Cardiac muscle cell (in vitro differentiated cells and primary cell): ENCODE data around the gene FOXL2NB. TPM values are rescaled to one million over a fixed set of nuclear protein-coding genes. Genes with fewer than 3 reads are reported as not detected.

Source experiments
- DNase-seq, 2 donors: peaks; one replicate each; pipeline versions ENCODE4 v3.0.0 to v3.0.0-alpha.2; 2010 to 2017; ENCODE audit warnings: low read depth in 1 of 2, low spot score in 1 of 2
- H3K27ac ChIP-seq: fragments of 200-600 bp; sonication (generic); 2 replicates; pipeline ENCODE4 v1.5.1; 2016
- H3K27me3 ChIP-seq: fragments of 200-600 bp; sonication (generic); 2 replicates; pipeline ENCODE4 v1.6.0; 2016; ENCODE audit warnings: control low read depth
- H3K36me3 ChIP-seq: fragments of 200-600 bp; sonication (generic); 2 replicates; pipeline ENCODE4 v1.5.1; 2016; ENCODE audit warnings: control low read depth
- H3K4me1 ChIP-seq: fragments of 200-600 bp; sonication (generic); 2 replicates; pipeline ENCODE4 v1.8.1; 2017; ENCODE audit warnings: low read depth, mild to moderate bottlenecking, mixed run types
- H3K4me3 ChIP-seq: fragments of 200-600 bp; sonication (generic); 2 replicates; pipeline ENCODE4 v1.5.1; 2016; ENCODE audit warnings: mild to moderate bottlenecking
- H3K9me3 ChIP-seq: fragments of 200-600 bp; sonication (generic); 2 replicates; pipeline ENCODE4 v1.5.1; 2017; ENCODE audit warnings: low read depth, mild to moderate bottlenecking, control low read depth
- CTCF ChIP-seq: IDR thresholded peaks from 2 replicates; pipeline ENCODE4 v1.5.1; 2012; ENCODE audit warnings: low read depth, mild to moderate bottlenecking, low read length
- polyA plus RNA-seq: library from polyadenylated mRNA; unstranded; fragments of >200 nt; fragmentation: Nextera tagmentation; extraction: Ambion mirVana; gene quantifications from 2 replicates; pipeline ENCODE4 v1.2.1, GENCODE V29; 2016
- total RNA-seq: library from RNA; depleted of rRNA; stranded (reverse); fragments of >200 nt; gene quantifications from 2 replicates; pipeline ENCODE4 v1.2.3, GENCODE V29; 2016

FOXL2NB gene
- total and polyA plus RNA-seq, 2 experiments from 2014 or later: not detected

GRCh38 chr3:138913766-138914165 lies 33.3 kb upstream of the FOXL2NB start:
- H3K27ac ChIP-seq: no peak overlapping the region
- H3K36me3 ChIP-seq: no peaks in the 10 kb centered on the region
- H3K9me3 ChIP-seq: no peaks in the 10 kb centered on the region
- H3K4me3 ChIP-seq: no peak overlapping the region
- no peaks in the 10 kb centered on the region for H3K4me1 ChIP-seq
- DNase-seq: no peak
- TF ChIP-seq CTCF: no peak
- H3K27me3 ChIP-seq: peaks cover 2% of the 10 kb centered on the region

- no peak for TF ChIP-seq CTCF
- Histone ChIP-seq H3K36me3 (no peaks in the 10 kb centered on the region), H3K9me3 (no peaks in the 10 kb centered on the region), H3K27ac (no peak overlapping the region), H3K27me3 (peaks cover 2% of the 10 kb centered on the region), H3K4me1 (no peaks in the 10 kb centered on the region), H3K4me3 (peak overlapping the region; percentile 83)
- no peak for DNase-seq
Measured at GRCh38 chr3:138914870-138915502, 32.0 kb upstream of the FOXL2NB start.

- H3K27me3 ChIP-seq: peaks cover 2% of the 10 kb centered on the region
- peak overlapping the region; percentile 83 for H3K4me3 ChIP-seq
- H3K27ac ChIP-seq: peak overlapping the region; percentile 70
- peak; percentile 95 for DNase-seq
- H3K9me3 ChIP-seq: no peaks in the 10 kb centered on the region
- no peaks in the 10 kb centered on the region for H3K4me1 ChIP-seq
- no peaks in the 10 kb centered on the region for H3K36me3 ChIP-seq
- TF ChIP-seq CTCF: peak; percentile 84
Measured at GRCh38 chr3:138915503-138916498, 31.2 kb upstream of the FOXL2NB start.

GRCh38 chr3:138916824-138917223 lies 30.2 kb upstream of the FOXL2NB start:
- Histone ChIP-seq H3K9me3 (no peaks in the 10 kb centered on the region), H3K27me3 (peaks cover 2% of the 10 kb centered on the region), H3K27ac (no peak overlapping the region), H3K4me3 (no peak overlapping the region), H3K4me1 (no peaks in the 10 kb centered on the region), H3K36me3 (no peaks in the 10 kb centered on the region)
- TF ChIP-seq CTCF: no peak
- no peak for DNase-seq

- H3K4me1 ChIP-seq: no peaks in the 10 kb centered on the region
- no peaks in the 10 kb centered on the region for H3K9me3 ChIP-seq
- no peak overlapping the region for H3K4me3 ChIP-seq
- peaks cover 2% of the 10 kb centered on the region for H3K27me3 ChIP-seq
- no peaks in the 10 kb centered on the region for H3K36me3 ChIP-seq
- no peak for TF ChIP-seq CTCF
- H3K27ac ChIP-seq: no peak overlapping the region
- DNase-seq: no peak
Measured at GRCh38 chr3:138919325-138919724, 27.7 kb upstream of the FOXL2NB start.
